ENCODE results near the gene PCDHGC5.

PCDHGC5 gene

DNA sequence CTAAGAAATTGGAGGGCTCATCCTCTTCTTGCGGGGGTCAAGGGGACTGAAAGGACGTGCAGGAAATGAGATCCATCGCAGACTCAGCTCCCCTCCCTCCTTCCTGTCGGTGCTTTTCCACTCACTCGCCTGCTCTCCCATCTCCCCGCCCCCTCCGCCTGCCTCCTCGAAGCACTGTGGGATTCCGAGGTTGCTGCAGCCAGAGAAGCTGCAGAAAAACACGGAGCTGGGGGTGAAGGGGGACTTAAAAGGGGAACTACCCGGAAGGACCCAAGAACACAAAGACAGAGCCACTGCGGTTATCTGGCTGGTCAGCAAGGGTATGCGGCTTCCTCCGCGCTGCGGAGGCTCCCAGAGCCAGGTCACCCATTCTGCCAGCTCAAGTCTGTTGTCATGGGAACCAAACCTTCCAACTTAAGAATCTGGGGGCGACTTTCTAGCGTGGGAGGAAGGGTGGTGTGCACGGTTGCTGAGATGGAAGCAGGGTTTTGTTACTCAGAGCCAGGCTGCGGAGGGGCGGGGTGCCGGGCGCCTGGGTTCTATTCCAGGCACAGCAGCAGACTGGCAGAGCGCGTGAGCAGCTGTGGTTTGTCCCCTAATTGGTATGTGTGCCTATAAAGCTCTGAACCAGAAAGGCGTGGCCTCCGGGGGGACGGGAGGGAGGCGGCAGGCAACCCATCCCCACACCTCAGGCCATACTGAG lies 24.9 kb downstream of the PCDHGC5 start:
- peak; percentile 46 for DNase-seq

GRCh38 chr5:141514330-141515133 lies 25.7 kb downstream of the PCDHGC5 start:
- peak; percentile 25 for DNase-seq

DNA sequence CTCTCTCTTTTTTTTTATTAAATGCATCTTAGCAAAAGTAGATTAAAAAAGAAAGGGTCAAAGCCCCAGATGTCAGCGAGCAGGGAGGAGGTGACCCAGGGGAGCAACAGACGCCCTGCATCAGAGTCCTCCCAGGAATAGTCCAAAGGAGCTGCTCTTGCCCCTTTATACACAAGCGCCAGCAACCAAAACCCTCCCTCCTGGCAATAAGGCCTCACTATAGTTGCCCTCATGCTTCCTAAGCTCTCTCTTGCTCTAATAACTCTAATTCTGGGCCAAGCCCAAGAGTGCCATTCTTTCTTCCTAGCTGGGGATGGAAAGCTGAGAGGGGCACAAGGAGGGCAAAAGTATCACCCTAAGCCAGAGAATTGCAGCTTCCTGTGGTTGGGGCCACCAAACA lies 26.3 kb downstream of the PCDHGC5 start:
- DNase-seq, result no peak

- no peak for DNase-seq
Measured at GRCh38 chr5:141515946-141516671, 27.2 kb downstream of the PCDHGC5 start.

DNA sequence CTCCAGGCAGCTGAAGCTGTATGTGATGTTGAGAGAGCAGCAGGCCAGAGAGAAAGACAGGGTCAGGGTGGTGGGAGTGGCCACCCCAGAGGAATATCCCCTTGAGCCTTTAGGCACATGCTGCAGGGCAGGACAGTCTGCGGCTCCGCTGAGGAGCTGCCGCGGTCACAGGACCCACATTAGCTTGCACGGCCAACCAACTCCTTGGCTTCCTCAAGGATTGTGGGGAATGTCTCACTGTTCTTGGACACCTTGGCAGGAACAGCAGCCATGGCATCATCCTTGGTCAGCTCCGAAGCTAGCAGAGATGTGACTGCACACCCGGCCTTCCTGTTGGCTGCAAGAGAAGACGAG lies 27.8 kb downstream of the PCDHGC5 start:
- DNase-seq, result no peak

DNA sequence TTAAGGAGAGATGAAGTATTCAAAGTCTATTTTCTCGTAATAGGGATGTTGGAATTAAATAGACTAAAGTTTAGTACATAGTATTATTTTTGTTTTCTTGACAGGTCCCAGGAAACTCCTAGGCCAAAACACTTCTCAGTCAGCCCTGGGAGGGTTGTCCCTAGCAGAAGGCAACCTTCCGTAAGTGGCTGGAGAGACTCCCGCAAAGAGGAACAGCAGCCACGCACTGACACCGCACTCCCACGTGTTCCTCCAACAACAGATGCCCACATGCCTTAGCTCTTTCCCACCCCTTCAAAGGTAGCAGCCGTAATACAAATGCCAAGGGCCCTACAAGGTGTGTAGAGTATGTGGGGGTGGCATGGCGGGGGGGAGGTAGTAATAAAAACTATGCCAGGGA lies 28.4 kb downstream of the PCDHGC5 start:
- DNase-seq, result no peak

GRCh38 chr5:141517880-141518617 lies 29.2 kb downstream of the PCDHGC5 start:
- DNase-seq, result no peak

GRCh38 chr5:141518618-141519015 lies 29.7 kb downstream of the PCDHGC5 start:
- DNase-seq, result no peak

- DNase-seq, result no peak
Measured at GRCh38 chr5:141519605-141520565, 31.0 kb downstream of the PCDHGC5 start.

- DNase-seq, result peak; percentile 64
Measured at GRCh38 chr5:141521244-141521781, 32.4 kb downstream of the PCDHGC5 start.

GRCh38 chr5:141522301-141522700 lies 33.4 kb downstream of the PCDHGC5 start:
- DNase-seq, result no peak

GRCh38 chr5:141523991-141524390 lies 35.1 kb downstream of the PCDHGC5 start:
- DNase-seq, result no peak

- DNase-seq, result peak; percentile 57
Measured at GRCh38 chr5:141524604-141525597, 36.0 kb downstream of the PCDHGC5 start.

DNA sequence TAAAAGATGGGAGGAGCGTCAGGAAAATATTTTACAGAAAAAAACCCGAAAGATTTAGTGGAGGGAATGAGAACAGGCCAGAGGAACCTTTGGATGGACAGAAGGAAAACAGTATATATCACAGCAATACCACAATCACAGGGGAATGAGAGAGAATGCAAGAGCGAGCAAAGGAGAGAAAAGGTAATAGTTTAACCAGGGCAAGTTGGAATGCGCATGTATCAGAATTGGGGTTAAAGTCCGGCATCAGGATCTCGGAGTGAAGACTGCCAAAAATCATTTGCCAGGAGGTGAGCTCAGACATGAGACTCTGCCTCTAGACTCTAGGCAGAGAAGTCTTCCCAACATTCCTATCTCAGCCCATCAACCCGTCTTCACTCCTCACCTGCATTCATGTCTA lies 36.8 kb downstream of the PCDHGC5 start:
- no peak for DNase-seq

DNA sequence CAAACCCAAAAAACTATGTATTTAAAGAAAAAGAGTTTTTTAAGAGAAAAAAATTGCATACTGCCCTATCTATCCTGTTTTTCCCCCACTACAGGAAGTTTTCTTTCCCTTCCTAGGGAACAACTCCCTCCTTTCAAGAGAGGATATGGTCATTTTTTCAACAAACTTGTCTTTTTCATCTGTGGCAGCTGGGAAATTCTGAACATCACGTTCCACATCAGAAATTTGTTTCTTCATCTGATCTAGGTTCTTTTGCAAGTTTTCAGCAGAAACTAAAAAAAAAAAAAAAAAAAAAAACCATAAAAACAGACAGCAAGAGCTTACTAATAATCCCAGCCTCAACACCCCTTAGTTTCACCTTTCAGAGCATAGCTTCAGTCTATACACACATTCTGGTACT lies 38.5 kb downstream of the PCDHGC5 start:
- no peak for DNase-seq

DNA sequence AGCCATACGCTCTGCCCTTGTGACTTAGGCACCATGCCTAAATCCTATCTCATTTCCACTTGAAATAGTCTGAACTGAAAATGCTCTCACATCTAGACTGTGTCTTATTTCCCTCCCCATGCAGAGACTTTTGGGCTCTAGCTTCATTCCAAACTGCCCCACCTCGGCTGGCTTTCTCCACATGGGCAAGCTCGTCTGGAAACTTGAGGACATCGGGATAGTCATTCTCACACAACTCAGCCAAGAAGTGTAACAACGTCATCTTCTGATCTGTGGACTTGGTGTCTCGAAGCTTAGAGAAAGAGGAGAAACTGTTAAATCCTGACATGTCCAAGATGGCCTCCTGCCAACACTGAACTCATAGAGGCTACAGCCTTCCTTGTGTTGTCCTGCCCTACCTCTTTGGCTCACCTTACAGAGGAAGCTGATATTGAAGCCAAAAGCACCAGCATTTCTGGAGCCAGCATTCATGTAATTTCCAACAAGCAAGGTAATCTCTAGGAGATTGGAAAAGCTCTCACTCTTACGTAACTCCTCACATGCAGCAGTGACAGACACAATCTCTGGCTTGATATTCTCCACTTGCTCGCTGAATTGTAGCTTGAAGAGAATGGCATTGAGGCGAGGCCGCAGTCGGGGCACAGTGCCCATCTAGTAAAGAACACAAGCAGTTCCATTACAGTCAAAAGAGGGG lies 39.6 kb downstream of the PCDHGC5 start:
- DNase-seq, result no peak

- no peak for DNase-seq
Measured at GRCh38 chr5:141529002-141529401, 40.1 kb downstream of the PCDHGC5 start.

DNA sequence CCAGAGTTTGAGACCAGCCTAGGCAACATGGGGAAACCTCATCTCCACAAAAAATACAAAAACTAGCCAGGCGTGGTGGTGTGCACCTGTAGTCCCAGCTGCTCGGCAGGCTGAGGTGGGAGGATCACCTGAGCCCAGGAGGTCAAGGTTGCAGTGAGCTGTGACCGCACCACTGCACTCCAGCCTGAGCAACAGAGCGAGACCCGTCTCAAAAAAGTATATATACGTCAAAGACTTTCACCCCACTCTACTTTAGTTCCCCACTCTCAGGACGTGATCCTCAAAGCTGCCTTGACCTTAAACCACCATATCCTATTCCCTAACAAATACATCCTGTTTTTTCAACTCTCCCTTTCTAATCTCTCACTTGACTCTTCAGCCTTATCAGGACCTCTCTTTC lies 41.0 kb downstream of the PCDHGC5 start:
- DNase-seq, result no peak

DNA sequence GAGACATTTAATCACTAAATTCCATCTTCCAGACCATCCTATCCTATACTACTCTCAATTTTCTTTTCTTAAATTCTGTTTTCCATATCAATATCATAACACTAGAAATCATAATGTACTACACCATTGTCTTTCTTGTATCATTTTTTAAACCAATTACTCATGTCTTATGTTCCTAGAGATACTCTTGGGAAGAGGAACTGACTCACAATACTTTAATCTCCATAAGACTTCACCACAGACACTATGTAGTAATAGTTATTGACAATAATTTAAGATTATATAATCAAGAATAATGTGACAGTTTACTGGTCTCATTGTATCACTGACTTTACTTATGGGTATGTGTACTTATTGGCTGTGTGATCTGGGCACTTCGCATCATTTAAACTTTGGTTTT lies 43.8 kb downstream of the PCDHGC5 start:
- no peak for DNase-seq

GRCh38 chr5:141533897-141534296 lies 45.0 kb downstream of the PCDHGC5 start:
- no peak for DNase-seq

Measured in activated CD4-positive, alpha-beta T cell treated with anti-CD3 and anti-CD28 coated beads, Interleukin-10, Interleukin-2, amounts not matched to agents 100 ng/mL and 50 ng/mL, durations not matched to agents 16 hours and 8 hours (primary cell).